GM12892 (cell line): ENCODE results near the gene IFNA2. TPM values are rescaled to one million over a fixed set of nuclear protein-coding genes. Genes with fewer than 3 reads are reported as not detected.
"Not testable (repeated sequence)": the region's sequence is repeated elsewhere in the genome, so short reads cannot be mapped to it uniquely, and the experiment has no call there.

ENCODE experiments used
- DNase-seq: peaks from one replicate; pipeline ENCODE4 v3.0.0; 2011; ENCODE audit not compliant: insufficient read length
- FAIRE-seq: peaks from 2 replicates; lab custom pipeline; 2011; peaks lifted over from hg19 to GRCh38; lab: Jason Lieb, UNC
- POLR2A ChIP-seq: IDR thresholded peaks from 2 replicates; pipeline ENCODE4 v1.6.1; 2011; ENCODE audit warnings: low read depth, low read length, control low read depth
- POLR2AphosphoS5 ChIP-seq: IDR thresholded peaks from 2 replicates; pipeline ENCODE4 v1.6.1; 2011; ENCODE audit warnings: low read depth, low read length, control low read depth
- TAF1 ChIP-seq: IDR thresholded peaks from 2 replicates; pipeline ENCODE4 v1.6.1; 2011; ENCODE audit warnings: low read depth, mild to moderate bottlenecking, control low read depth, low read length, borderline replicate concordance
- polyA plus RNA-seq: library from polyadenylated mRNA; unstranded; fragments of >200 nt; gene quantifications from one replicate; pipeline ENCODE4 v1.2.1, GENCODE V29; 2012; ENCODE audit warnings: missing spikeins, inconsistent platforms; ENCODE audit not compliant: missing spikeins

The IFNA2 gene
- polyA plus RNA-seq: 0.23 TPM

DNA sequence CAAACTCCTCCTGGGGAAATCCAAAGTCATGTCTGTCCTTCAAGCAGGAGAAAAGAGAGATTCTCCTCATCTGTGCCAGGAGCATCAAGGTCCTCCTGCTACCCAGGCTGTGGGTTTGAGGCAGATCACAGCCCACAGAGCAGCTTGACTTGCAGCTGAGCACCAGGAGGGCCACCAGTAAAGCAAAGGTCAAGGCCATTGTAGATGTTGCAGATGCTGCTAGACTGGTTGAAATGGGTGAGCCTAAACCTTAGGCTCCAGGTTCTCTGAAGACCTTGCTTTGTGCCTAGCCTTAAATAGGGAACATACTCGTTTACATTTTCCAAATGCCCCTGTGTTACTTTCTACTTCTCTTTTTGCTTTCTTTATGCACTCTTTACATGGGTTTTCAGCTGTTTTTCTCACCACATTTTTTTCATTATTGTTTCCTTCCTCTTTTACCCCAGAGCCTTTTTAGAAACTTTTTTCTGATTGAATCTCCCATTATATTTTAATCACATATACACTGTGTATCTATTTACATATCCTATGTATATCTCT, at the start of gene IFNA2:
IFNA2 (minus strand) TSS at position 268 of the 540 bp plus-strand sequence; CDS start at position 199, 69 bp downstream.
- TF ChIP-seq POLR2A: no peak
- TF ChIP-seq POLR2AphosphoS5: no peak
- no peak for TF ChIP-seq TAF1
- FAIRE-seq (peak; percentile 85), DNase-seq (no peak)

DNA sequence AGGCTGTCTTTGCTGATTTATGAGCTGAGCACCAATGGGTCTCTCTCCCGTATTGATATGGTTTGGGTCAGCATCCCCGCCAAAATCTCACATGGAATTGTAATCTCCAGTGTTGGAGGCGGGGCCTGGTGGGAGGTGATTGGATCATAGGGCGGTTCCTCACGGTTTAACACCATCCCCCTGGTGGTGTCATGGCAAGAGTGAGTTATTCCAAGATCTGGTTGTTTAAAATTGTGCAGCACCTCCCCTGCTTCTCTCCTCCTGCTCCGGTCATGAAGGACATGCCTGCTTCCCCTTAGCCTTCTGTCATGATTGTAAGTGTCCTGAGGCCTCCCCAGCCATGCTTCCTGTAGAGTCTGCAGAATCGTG, 49.8 kb upstream of the IFNA2 start:
- FAIRE-seq, DNase-seq: not testable (repeated sequence)

DNA sequence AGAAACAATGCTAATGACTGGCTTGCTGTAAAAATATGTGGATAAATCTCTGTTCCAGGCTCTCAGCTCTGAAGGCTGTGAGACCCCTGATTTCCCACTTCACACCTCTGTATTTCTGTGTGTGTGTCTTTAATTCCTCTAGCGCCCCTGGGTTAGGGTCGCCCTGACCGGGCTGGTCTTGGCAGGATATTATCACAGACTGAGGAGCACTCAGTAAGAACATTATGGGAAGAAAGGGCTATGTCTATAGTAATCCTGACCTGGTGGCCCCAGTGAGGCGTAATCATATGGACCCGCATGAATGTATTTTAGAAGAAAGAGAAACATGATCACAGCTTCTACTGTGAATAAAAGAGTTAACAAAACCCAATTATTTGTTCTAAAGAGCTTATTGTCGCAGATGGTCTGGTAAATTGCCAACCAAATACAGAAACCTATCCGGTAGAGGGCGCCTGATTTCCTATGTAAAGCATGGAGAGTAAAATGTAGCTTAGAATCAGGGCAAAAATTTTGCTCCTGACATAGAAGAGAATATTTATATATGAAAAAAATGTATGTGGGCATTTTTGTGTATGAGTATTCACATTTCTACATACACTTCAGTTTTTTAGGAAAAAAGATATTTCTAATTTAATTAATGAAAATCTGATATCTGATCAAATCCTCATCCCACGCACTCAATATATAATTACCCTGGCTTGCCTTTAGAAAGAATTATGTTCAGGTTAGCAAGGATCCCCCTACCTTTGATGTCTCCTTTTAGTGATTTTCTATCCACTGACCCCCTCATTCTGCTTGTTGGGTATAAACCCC, 49.2 kb upstream of the IFNA2 start:
- FAIRE-seq (peak; percentile 44), DNase-seq (no peak)
- TF ChIP-seq TAF1 (no peak), POLR2AphosphoS5 (no peak), POLR2A (no peak)

DNA sequence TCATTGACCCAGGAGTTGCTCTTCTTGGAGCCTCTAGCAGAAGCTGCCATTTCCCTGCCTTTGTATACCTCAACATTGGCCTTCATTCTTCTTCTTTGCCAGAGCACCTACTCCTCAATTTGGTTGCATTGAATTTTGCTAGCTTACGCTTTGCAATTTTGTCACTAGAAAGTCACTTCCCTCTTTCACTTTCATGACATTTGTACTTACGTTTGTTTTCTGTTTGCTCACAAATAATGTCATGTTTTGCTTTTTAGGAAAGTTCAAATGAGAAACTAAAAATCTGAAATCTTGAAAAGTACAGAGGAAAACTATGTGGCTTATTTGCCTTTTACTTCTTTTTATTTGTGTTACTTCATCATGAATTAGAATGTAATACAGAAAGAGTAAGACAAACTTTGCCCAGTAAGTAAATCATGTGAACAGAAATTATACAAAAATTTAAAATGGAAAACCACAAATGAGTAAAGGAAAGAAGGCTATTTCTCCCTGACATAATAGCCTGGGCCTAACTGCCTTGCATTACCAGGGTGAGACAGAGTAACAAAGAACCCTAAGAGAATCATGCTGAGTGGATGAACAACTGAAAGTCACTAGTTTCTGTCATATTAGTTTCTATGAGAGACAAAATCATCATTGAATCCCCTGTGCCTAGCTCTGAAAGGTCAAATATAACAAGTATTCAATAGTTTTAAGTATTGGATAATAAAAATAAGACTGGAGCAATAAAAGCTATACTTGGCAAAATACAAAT, 47.7 kb upstream of the IFNA2 start:
- DNase-seq: no peak
- TF ChIP-seq TAF1 (no peak), POLR2AphosphoS5 (no peak), POLR2A (no peak)
- peak; percentile 79 for FAIRE-seq

DNA sequence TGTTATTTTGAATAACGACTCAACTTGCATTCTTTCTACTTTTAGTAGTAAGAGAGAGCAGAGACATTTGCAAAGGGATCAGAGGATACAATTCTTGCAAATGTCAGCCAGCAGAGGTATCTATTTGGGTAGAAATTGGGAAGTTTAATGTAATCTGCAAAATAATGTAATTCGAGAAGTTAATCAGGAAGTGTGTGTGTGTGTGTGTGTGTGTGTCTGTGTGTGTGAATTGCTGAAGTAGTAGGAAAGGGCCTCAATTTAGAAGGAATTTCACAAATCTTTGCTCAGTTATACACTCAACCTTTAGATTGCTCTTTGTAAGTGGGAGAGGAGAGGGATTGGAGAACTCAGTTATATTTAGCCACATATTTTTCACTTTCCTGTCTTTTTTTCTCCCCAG, 44.0 kb upstream of the IFNA2 start:
- TF ChIP-seq POLR2AphosphoS5 (no peak), POLR2A (no peak), TAF1 (no peak)
- FAIRE-seq (peak; percentile 57), DNase-seq (no peak)

DNA sequence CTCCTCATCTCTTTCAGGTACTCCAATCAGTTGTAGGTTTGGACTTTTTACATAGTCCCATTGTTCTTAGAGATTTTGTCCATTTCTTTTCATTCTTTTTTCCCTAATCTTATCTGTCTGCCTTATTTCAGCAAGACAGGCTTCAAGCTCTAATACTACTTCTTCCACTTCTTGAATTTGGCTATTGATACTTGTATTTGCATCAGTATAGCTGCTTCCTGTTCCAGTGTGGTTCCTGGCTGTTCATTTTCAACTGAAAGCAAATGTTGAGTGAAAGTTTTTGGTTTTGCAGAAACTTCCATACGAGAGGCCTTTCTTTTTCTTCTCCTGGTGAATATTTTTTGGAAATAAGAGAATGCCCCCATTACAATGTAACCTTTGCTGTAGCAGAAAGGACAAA, 43.0 kb upstream of the IFNA2 start:
- no peak for TF ChIP-seq POLR2AphosphoS5
- TF ChIP-seq POLR2A: no peak
- TF ChIP-seq TAF1: no peak
- FAIRE-seq: no peak
- no peak for DNase-seq

DNA sequence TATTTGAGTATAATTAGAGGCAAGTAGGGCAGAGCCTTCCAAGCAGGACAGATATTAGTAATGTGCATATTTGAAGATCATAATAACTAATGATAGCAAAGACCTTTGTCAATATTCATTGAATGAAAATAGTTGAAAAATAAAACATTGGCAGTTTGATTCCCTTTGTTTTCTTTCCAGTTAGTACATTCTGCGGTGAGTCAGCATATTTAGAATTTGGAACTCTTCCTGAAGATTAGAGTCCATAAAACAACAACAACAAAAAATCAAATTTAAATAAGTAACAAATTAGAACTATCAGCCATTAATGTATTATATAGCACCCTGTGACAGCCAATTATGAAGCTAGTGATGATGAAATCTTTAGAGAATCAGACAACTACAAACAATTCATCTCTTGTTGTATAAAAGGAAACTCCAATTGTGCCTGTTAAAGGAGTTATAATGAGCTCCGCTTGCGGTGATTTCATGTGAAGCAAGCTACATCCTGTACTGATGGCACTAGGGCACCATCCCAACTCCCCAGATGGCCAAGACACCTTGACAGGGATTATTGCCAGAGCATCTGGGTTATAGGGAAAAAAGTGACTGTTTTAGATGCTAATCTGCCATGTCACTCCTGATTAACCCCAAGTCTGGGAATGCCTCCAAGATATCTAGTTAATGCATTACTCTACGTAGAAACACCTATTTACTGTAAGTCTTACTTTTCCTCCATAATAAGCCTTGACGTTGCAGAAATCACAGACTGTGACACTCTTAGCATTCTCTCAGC, 30.5 kb upstream of the IFNA2 start:
- FAIRE-seq (no peak), DNase-seq (no peak)
- no peak for TF ChIP-seq POLR2A
- no peak for TF ChIP-seq TAF1
- TF ChIP-seq POLR2AphosphoS5: no peak

DNA sequence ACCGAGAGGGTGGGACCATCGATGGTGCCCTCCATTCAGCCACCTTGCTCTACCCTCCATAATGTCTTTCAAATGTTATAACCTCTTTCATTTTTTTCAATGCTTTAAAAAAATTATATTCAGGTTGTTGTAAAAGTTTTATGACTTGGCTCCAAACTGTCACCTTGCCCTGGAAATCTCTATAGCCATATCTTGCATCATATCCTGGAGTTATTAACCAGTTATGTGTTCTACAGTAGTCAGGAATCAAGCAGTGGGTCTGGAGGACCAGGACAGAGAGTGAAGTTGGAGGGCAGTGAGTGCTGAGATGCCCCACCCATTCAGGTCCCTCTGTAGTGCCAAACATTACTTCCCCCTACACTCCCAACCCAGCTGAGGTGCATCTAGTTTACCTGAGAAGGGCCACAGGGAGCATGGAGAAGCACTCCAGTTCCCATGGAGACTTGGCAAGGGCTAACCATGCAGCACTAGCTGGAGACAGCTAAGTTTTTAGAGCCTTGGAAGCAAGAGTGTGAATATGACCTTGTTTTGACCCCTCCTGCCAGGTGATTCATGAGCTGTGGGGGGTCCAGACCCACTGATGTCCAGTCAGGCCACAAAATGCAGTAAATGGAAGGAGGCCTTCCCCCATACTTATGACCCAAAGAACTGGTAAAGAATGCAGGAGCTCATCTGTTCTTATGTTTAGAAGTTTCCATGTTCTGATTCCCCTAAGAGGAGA, 29.2 kb upstream of the IFNA2 start:
- no peak for DNase-seq
- FAIRE-seq: no peak
- TF ChIP-seq POLR2A (no peak), POLR2AphosphoS5 (no peak), TAF1 (no peak)

DNA sequence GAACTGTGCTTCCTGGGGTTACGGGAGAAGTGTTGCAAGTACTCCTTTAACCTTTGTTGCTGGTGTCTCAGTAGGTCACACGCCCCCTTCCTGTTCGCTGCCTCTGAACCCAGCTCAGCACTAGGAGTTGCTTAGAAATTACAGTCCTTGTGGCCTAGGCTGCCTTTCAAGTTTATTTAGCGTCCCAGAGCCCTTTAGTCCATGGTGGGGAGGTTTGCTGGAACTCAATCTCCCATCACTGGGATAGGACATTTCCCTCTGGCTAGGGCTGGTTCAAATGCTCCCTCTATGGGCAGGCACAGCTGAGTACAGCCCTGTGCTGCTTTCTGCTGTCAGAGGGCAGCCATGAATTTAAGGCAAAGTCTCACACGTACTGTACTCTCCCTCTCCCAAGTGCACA, 28.4 kb upstream of the IFNA2 start:
- FAIRE-seq: no peak
- DNase-seq: no peak
- TF ChIP-seq POLR2AphosphoS5 (no peak), POLR2A (no peak), TAF1 (no peak)

DNA sequence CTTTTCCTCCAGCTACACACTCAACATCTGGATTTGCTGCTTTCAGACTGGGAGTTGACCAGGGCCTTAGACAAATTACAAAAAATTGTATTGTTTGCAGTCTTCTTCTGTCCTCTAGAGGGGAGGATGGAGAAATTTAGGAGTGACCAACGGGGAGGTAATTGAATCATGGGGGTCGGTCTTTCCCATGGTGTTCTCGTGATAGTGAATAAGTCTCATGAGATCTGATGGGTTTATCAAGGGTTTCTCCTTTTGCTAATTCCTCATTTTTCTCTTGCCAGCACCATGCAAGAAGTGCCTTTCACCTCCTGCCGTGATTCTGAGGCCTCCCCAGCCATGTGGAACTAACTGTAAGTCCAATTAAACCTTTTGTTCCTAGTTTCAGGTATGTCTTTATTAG, 28.0 kb upstream of the IFNA2 start:
- DNase-seq (no peak), FAIRE-seq (no peak)
- no peak for TF ChIP-seq TAF1
- no peak for TF ChIP-seq POLR2AphosphoS5
- no peak for TF ChIP-seq POLR2A
